Measurements from ENCODE around the gene TSGA10IP. TPM values are rescaled to one million over a fixed set of nuclear protein-coding genes. Genes with fewer than 3 reads are reported as not detected.

The TSGA10IP gene
- total and polyA plus RNA-seq, 7 donors: 0.49 TPM; not detected in 6

DNA sequence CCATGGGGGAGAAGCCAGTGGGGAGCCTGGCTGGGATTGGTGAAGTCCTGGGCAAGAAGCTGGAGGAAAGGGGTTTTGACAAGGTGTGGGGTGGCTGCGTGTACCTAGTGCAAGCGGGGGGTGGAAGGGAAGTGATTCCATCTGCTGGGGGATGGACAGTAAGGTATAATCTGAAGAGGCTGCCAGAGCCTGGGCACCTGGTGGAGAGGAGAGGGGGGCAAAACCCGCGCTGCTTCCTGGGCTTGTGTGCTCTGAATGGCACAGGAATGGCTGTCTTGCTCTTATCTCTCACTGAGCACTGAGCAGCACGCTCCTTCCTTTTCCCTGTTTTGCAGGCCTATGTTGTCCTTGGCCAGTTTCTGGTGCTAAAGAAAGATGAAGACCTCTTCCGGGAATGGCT, 58.0 kb downstream of the TSGA10IP start:
- Histone ChIP-seq H3K27ac (peak overlapping the region; percentile 86 to 94 (median 92)), H3K4me3 (peak overlapping the region; percentile 66 to 85 (median 72)), H3K27me3 (no peaks in the 10 kb centered on the region), H3K4me1 (peaks cover 0 to 31% (median 26%) of the 10 kb centered on the region in 4 donors), H3K36me3 (peaks cover 26 to 44% (median 26%) of the 10 kb centered on the region in 4 donors), H3K9me3 (no peaks in the 10 kb centered on the region)
- intact Hi-C loops (cut with DNase I): loop anchor here (5.0 kb wide), 2 partner anchors 49 to 116 kb away; partner anchors contain the start of genes FIBP and SF3B2
- no peak for DNase-seq
- WGBS, 2 donors: 48 to 80% methylated on average over 6 of the region's 6 CpGs
- TF ChIP-seq CTCF (IDR thresholded peaks at IDR 0.05) (no peak), POLR2A (IDR thresholded peaks at IDR 0.05) (no peak), POLR2AphosphoS5 (IDR thresholded peaks at IDR 0.05) (no peak), EP300 (IDR thresholded peaks at IDR 0.05) (no peak)

GRCh38 chr11:66004186-66004585, 58.9 kb downstream of the TSGA10IP start:
- Histone ChIP-seq H3K27ac (no peak overlapping the region), H3K9me3 (no peaks in the 10 kb centered on the region), H3K27me3 (no peaks in the 10 kb centered on the region), H3K4me1 (peaks cover 0 to 30% (median 26%) of the 10 kb centered on the region in 4 donors), H3K4me3 (no peak overlapping the region), H3K36me3 (peaks cover 17 to 35% (median 17%) of the 10 kb centered on the region in 4 donors)
- no peak for DNase-seq
- no peak for TF ChIP-seq EP300 (IDR thresholded peaks at IDR 0.05)
- no peak for TF ChIP-seq POLR2A (IDR thresholded peaks at IDR 0.05)
- no peak for TF ChIP-seq CTCF (IDR thresholded peaks at IDR 0.05)
- TF ChIP-seq POLR2AphosphoS5 (IDR thresholded peaks at IDR 0.05): no peak
- 72 to 89% methylated on average over 4 of the region's 4 CpGs for WGBS, 2 donors
- intact Hi-C loops (cut with DNase I): loop anchor here (5.0 kb wide), 2 partner anchors 48 to 117 kb away; partner anchors contain the start of genes FIBP and SF3B2

- Histone ChIP-seq H3K4me3 (no peak overlapping the region), H3K9me3 (no peaks in the 10 kb centered on the region), H3K4me1 (peaks cover 0 to 12% (median 9%) of the 10 kb centered on the region in 4 donors), H3K27ac (no peak overlapping the region), H3K36me3 (peaks cover 5 to 22% (median 6%) of the 10 kb centered on the region in 4 donors), H3K27me3 (peaks cover 0 to under 1% (median under 1%) of the 10 kb centered on the region in 3 donors)
- TF ChIP-seq POLR2AphosphoS5 (IDR thresholded peaks at IDR 0.05) (no peak), POLR2A (IDR thresholded peaks at IDR 0.05) (no peak), EP300 (IDR thresholded peaks at IDR 0.05) (no peak), CTCF (IDR thresholded peaks at IDR 0.05) (no peak)
- intact Hi-C loops (cut with DNase I): no loop called here
- 89 to 91% methylated on average over 13 of the region's 13 CpGs for WGBS, 2 donors
- DNase-seq: no peak
Measured at GRCh38 chr11:66006134-66006890, 61.0 kb downstream of the TSGA10IP start.

GRCh38 chr11:66006891-66007176, 61.6 kb downstream of the TSGA10IP start:
- WGBS, 2 donors: 86 to 87% methylated on average over 4 of the region's 4 CpGs
- H3K4me1 ChIP-seq: peaks cover 0 to 15% (median 13%) of the 10 kb centered on the region in 4 donors
- no peak for DNase-seq

More at GRCh38 chr11:66006891-66007176, 61.6 kb downstream of the TSGA10IP start:
- peaks cover 3 to 6% (median 5%) of the 10 kb centered on the region in 3 donors for H3K27me3 ChIP-seq
- no peak overlapping the region for H3K4me3 ChIP-seq
- H3K36me3 ChIP-seq: peaks cover 5 to 22% (median 6%) of the 10 kb centered on the region in 4 donors
- TF ChIP-seq POLR2A (IDR thresholded peaks at IDR 0.05) (no peak), EP300 (IDR thresholded peaks at IDR 0.05) (no peak), POLR2AphosphoS5 (IDR thresholded peaks at IDR 0.05) (no peak), CTCF (IDR thresholded peaks at IDR 0.05) (no peak)
- intact Hi-C loops (cut with DNase I): no loop called here
- no peaks in the 10 kb centered on the region for H3K9me3 ChIP-seq
- no peak overlapping the region for H3K27ac ChIP-seq

Data from sigmoid colon (tissue), 7 donors.